Fibroblast of the aortic adventitia (primary cell): Measurements from ENCODE around the gene ITIH5. TPM values are rescaled to one million over a fixed set of nuclear protein-coding genes. Genes with fewer than 3 reads are reported as not detected.

Source experiments
- DNase-seq: peaks from one replicate; pipeline ENCODE4 v3.0.0-alpha.2; 2010; ENCODE audit warnings: low read depth
- H3K4me3 ChIP-seq: 2 replicates; pipeline ENCODE4 v1.5.1; 2011; ENCODE audit warnings: low read depth, mild to moderate bottlenecking, control low read depth, low read length, moderate library complexity
- CTCF ChIP-seq: IDR thresholded peaks from 2 replicates; pipeline ENCODE4 v1.5.1; 2011; ENCODE audit warnings: mild to moderate bottlenecking, low read length, control low read depth, inconsistent platforms; ENCODE audit not compliant: insufficient read depth
- total RNA-seq: library from RNA; depleted of rRNA; stranded (reverse); fragments of >200 nt; gene quantifications from 2 replicates; pipeline ENCODE4 v1.2.3, GENCODE V29; 2012; ENCODE audit warnings: low replicate concordance

The ITIH5 gene
- total RNA-seq, 1 donor: 0.09 TPM

DNA sequence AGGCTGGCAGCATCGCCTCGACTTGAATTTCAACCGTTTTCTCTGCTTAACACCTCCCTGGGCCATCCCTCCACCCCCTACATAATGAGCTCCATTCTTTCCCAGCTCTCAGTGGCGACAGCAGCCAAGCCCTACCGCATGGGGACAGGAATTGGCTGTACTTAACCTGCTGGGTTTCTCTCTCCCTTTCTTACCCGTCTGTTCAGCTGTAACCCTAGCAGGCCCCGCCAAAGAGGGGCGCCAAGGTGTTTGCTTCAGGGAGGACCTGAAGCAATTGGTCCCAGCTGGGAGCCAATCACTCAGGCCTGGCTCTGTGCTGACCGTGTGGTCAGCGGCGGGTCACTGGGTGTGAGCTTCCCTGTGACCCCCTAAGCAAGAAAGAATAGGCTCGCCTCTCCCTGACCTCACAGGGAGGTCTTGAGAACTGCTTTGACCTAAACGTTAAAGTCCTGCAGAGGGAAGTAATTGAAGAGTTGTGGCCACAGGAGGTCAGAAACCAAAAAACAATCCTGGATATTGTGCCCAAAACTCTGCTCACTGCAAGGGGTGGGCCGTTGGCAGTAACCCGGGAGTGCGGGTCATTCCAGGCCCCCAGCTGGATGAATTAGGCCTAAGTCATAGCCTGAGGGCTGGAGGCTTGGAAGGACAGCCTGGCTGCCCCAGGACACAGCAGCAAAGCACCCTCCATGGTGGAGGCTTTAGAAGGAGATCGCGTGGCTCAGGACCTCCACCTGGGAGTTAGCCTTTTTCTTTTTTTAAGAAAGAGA is 114.6 kb downstream of the ITIH5 start:
- no peak overlapping the region for H3K4me3 ChIP-seq
- DNase-seq: no peak
- TF ChIP-seq CTCF: no peak

GRCh38 chr10:7551289-7551688 is 115.5 kb downstream of the ITIH5 start:
- H3K4me3 ChIP-seq: no peak overlapping the region
- DNase-seq: no peak
- TF ChIP-seq CTCF: no peak

- H3K4me3 ChIP-seq: no peak overlapping the region
- no peak for TF ChIP-seq CTCF
- no peak for DNase-seq
Measured at GRCh38 chr10:7550013-7550412, 116.8 kb downstream of the ITIH5 start.

- DNase-seq: no peak
- TF ChIP-seq CTCF: no peak
Measured at GRCh38 chr10:7547829-7548228, 118.9 kb downstream of the ITIH5 start.

GRCh38 chr10:7547206-7547605 is 119.6 kb downstream of the ITIH5 start:
- TF ChIP-seq CTCF: no peak
- DNase-seq: no peak
- H3K4me3 ChIP-seq: no peak overlapping the region

More at GRCh38 chr10:7547829-7548228, 118.9 kb downstream of the ITIH5 start:
- no peak overlapping the region for H3K4me3 ChIP-seq

DNA sequence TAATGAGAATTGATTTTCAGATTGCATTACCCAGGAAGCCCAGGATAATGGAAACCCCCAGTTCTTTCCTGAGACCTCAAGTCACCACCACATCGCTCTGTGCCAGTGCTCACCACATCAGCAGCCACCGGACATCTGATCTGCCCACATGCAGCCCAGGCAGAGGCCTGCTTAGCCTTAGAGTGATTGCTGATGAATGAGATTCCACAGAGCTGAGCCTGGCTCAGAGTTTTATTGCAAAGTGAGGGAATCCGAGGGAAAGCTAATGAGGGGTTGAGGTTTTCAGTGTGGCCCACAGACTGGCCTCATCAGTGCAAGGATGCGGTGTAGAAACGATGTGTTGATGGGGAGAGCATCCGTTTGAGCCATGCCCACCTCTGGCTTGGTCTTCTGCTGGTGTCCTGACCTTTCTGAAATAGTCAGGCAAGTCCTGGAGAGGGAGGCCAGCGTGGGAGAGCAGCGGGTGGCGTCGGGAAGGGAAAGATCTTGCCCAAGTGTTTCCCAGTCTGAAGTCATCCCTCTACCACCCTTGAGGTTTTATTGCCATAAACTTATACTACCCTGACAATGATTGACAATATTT is 120.3 kb downstream of the ITIH5 start:
- no peak for TF ChIP-seq CTCF
- no peak for DNase-seq
- H3K4me3 ChIP-seq: no peak overlapping the region
